ENCODE measurements around the gene AGBL4. TPM values are rescaled to one million over a fixed set of nuclear protein-coding genes. Genes with fewer than 3 reads are reported as not detected.
A peak's percentile ranks its signal among the peaks of the same experiment; 100 is the strongest.

The AGBL4 gene
- total and polyA plus RNA-seq, 10 donors: 0.05 to 1.8 (median 0.32) TPM; not detected in 1

GRCh38 chr1:49298304-49298703 lies 725.5 kb downstream of the AGBL4 start:
- Histone ChIP-seq H3K27ac (peak overlapping the region in 1 of 8 donors; percentile 19), H3K9me3 (peaks cover 0 to 17% (median 1%) of the 10 kb centered on the region in 8 donors), H3K4me1 (peaks cover 0 to 17% (median 7%) of the 10 kb centered on the region in 6 donors), H3K27me3 (replicated peaks in 1 of 7) (no peaks in the 10 kb centered on the region), H3K36me3 (no peaks in the 10 kb centered on the region), H3K4me3 (no peak overlapping the region)
- intact Hi-C loops (cut with DNase I; ENCODE audit: low total_unique reads): no loop called here
- TF ChIP-seq POLR2AphosphoS5 (IDR thresholded peaks at IDR 0.05) (peak in 1 of 3 donors; percentile 18), CTCF (IDR thresholded peaks at IDR 0.05 in 8 of 11, conservative IDR thresholded peaks at IDR 0.05 in 3 of 11) (no peak)
- 44 to 70% (median 56%) methylated on average over 2 of the region's 2 CpGs for WGBS, 5 donors
- peak; percentile 73 for DNase-seq

- Histone ChIP-seq H3K27ac (peak overlapping the region in 1 of 8 donors; percentile 19), H3K27me3 (replicated peaks in 1 of 7) (no peaks in the 10 kb centered on the region), H3K4me1 (peaks cover 0 to 17% (median 7%) of the 10 kb centered on the region in 6 donors), H3K9me3 (peaks cover 0 to 17% (median 6%) of the 10 kb centered on the region in 8 donors), H3K36me3 (no peaks in the 10 kb centered on the region), H3K4me3 (no peak overlapping the region)
- intact Hi-C loops (cut with DNase I; ENCODE audit: low total_unique reads): no loop called here
- TF ChIP-seq POLR2A (IDR thresholded peaks at IDR 0.05) (no peak), CTCF (IDR thresholded peaks at IDR 0.05 in 8 of 11, conservative IDR thresholded peaks at IDR 0.05 in 3 of 11) (no peak)
- 36 to 52% (median 44%) methylated on average over 4 of the region's 4 CpGs for WGBS, 5 donors
- DNase-seq: no peak
Measured at GRCh38 chr1:49297783-49298182, 726.0 kb downstream of the AGBL4 start.

- no peaks in the 10 kb centered on the region for H3K36me3 ChIP-seq
- no peak for DNase-seq
- no peak overlapping the region for H3K4me3 ChIP-seq
- H3K9me3 ChIP-seq: peaks cover 5 to 29% (median 21%) of the 10 kb centered on the region in 8 donors
- intact Hi-C loops (cut with DNase I; ENCODE audit: low total_unique reads): no loop called here
- 69 to 89% (median 76%) methylated on average over 2 of the region's 2 CpGs for WGBS, 5 donors
- TF ChIP-seq POLR2AphosphoS5 (IDR thresholded peaks at IDR 0.05) (no peak), POLR2A (IDR thresholded peaks at IDR 0.05) (no peak), CTCF (IDR thresholded peaks at IDR 0.05 in 8 of 11, conservative IDR thresholded peaks at IDR 0.05 in 3 of 11) (no peak)
- peaks cover 0 to 17% (median 7%) of the 10 kb centered on the region in 6 donors for H3K4me1 ChIP-seq
- H3K27ac ChIP-seq: no peak overlapping the region
- no peaks in the 10 kb centered on the region for H3K27me3 ChIP-seq (replicated peaks in 1 of 7)
Measured at GRCh38 chr1:49294539-49294938, 729.2 kb downstream of the AGBL4 start.

- TF ChIP-seq POLR2A (IDR thresholded peaks at IDR 0.05) (no peak), CTCF (IDR thresholded peaks at IDR 0.05 in 8 of 11, conservative IDR thresholded peaks at IDR 0.05 in 3 of 11) (no peak), POLR2AphosphoS5 (IDR thresholded peaks at IDR 0.05) (no peak)
- Histone ChIP-seq H3K4me1 (peaks cover 0 to 9% (median 1%) of the 10 kb centered on the region in 6 donors), H3K4me3 (no peak overlapping the region), H3K27me3 (replicated peaks in 1 of 7) (no peaks in the 10 kb centered on the region), H3K36me3 (no peaks in the 10 kb centered on the region), H3K9me3 (peaks cover 5 to 29% (median 21%) of the 10 kb centered on the region in 8 donors), H3K27ac (no peak overlapping the region)
- intact Hi-C loops (cut with DNase I; ENCODE audit: low total_unique reads): no loop called here
- 68 to 86% (median 82%) methylated on average over 4 of the region's 4 CpGs for WGBS, 5 donors
- peak; percentile 66 for DNase-seq
Measured at GRCh38 chr1:49293016-49293415, 730.7 kb downstream of the AGBL4 start.
